IMR-90 (cell line): ENCODE data around the gene MCL1.

Experiments
- CEBPB ChIP-seq: IDR thresholded peaks from 2 replicates; pipeline ENCODE4 v1.6.1; 2012; ENCODE audit warnings: low read depth, low read length, improper control_type of control experiment
- FOS ChIP-seq: fragments of 150-350 bp; IDR thresholded peaks from 2 replicates; pipeline ENCODE4 v1.6.1; 2016; ENCODE audit warnings: low read depth, low read length
- MAFK ChIP-seq: IDR thresholded peaks from 2 replicates; pipeline ENCODE4 v1.6.1; 2012; ENCODE audit warnings: low read depth, low read length, improper control_type of control experiment
- MAZ ChIP-seq: IDR thresholded peaks from 2 replicates; pipeline ENCODE4 v1.6.1; 2012; ENCODE audit warnings: low read depth, mild to moderate bottlenecking, low read length, improper control_type of control experiment, moderate library complexity, borderline replicate concordance
- MXI1 ChIP-seq: IDR thresholded peaks from 2 replicates; pipeline ENCODE4 v1.6.1; 2012; ENCODE audit warnings: low read depth, mild to moderate bottlenecking, low read length, moderate library complexity, borderline replicate concordance
- NFE2L2 ChIP-seq: fragments of 150-350 bp; IDR thresholded peaks from 2 replicates; pipeline ENCODE4 v1.6.1; 2016; ENCODE audit warnings: low read depth, mild to moderate bottlenecking, low read length
- POLR2A ChIP-seq: IDR thresholded peaks from 2 replicates; pipeline ENCODE4 v1.6.1; 2012; ENCODE audit warnings: mild to moderate bottlenecking, low read depth, low read length
- RAD21 ChIP-seq: IDR thresholded peaks from 2 replicates; pipeline ENCODE4 v1.6.1; 2012; ENCODE audit warnings: low read length, improper control_type of control experiment
- RCOR1 ChIP-seq: IDR thresholded peaks from 2 replicates; pipeline ENCODE4 v1.6.1; 2012; ENCODE audit warnings: mild to moderate bottlenecking, low read length, improper control_type of control experiment; ENCODE audit not compliant: insufficient replicate concordance
- RFX5 ChIP-seq: IDR thresholded peaks from 2 replicates; pipeline ENCODE4 v1.8.0; 2012; ENCODE audit warnings: low read depth, mild to moderate bottlenecking, low read length, moderate library complexity
- SMC3 ChIP-seq: fragments of 150-350 bp; IDR thresholded peaks from 2 replicates; pipeline ENCODE4 v1.6.1; 2016; ENCODE audit warnings: low read depth, mild to moderate bottlenecking, antibody characterized with exemption, low read length, moderate library complexity
- TF ChIP-seq, protein P1 (sequence below): conservative IDR thresholded peaks from 2 replicates; pipeline ENCODE4 v1.5.1; 2012; ENCODE audit warnings: mild to moderate bottlenecking, low read depth, low read length, improper control_type of control experiment
- TF ChIP-seq, protein P2 (sequence below): fragments of 150-350 bp; IDR thresholded peaks from 2 replicates; pipeline ENCODE4 v1.6.1; 2017; ENCODE audit warnings: mild to moderate bottlenecking, antibody characterized with exemption, low read length, low read depth
- TF ChIP-seq, protein P3 (sequence below): fragments of 150-350 bp; IDR thresholded peaks from 2 replicates; pipeline ENCODE4 v1.6.1; 2016; ENCODE audit warnings: low read depth, mild to moderate bottlenecking, low read length, moderate library complexity, borderline replicate concordance

GRCh38 chr1:150575518-150576366 is 3.7 kb downstream of the MCL1 start:
- TF ChIP-seq MXI1 (no peak), CEBPB (peak; percentile 90), MAZ (no peak), FOS (no peak), POLR2A (peak; percentile 44), NFE2L2 (no peak), RAD21 (no peak), RFX5 (no peak), RCOR1 (no peak), SMC3 (no peak), MAFK (no peak)
- TF ChIP-seq, protein P1, sequence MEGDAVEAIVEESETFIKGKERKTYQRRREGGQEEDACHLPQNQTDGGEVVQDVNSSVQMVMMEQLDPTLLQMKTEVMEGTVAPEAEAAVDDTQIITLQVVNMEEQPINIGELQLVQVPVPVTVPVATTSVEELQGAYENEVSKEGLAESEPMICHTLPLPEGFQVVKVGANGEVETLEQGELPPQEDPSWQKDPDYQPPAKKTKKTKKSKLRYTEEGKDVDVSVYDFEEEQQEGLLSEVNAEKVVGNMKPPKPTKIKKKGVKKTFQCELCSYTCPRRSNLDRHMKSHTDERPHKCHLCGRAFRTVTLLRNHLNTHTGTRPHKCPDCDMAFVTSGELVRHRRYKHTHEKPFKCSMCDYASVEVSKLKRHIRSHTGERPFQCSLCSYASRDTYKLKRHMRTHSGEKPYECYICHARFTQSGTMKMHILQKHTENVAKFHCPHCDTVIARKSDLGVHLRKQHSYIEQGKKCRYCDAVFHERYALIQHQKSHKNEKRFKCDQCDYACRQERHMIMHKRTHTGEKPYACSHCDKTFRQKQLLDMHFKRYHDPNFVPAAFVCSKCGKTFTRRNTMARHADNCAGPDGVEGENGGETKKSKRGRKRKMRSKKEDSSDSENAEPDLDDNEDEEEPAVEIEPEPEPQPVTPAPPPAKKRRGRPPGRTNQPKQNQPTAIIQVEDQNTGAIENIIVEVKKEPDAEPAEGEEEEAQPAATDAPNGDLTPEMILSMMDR = no peak
- TF ChIP-seq, protein P2, sequence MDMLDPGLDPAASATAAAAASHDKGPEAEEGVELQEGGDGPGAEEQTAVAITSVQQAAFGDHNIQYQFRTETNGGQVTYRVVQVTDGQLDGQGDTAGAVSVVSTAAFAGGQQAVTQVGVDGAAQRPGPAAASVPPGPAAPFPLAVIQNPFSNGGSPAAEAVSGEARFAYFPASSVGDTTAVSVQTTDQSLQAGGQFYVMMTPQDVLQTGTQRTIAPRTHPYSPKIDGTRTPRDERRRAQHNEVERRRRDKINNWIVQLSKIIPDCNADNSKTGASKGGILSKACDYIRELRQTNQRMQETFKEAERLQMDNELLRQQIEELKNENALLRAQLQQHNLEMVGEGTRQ = no peak
- TF ChIP-seq, protein P3, sequence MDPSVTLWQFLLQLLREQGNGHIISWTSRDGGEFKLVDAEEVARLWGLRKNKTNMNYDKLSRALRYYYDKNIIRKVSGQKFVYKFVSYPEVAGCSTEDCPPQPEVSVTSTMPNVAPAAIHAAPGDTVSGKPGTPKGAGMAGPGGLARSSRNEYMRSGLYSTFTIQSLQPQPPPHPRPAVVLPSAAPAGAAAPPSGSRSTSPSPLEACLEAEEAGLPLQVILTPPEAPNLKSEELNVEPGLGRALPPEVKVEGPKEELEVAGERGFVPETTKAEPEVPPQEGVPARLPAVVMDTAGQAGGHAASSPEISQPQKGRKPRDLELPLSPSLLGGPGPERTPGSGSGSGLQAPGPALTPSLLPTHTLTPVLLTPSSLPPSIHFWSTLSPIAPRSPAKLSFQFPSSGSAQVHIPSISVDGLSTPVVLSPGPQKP = no peak
